Measurements from ENCODE around the gene MFSD6. TPM values are rescaled to one million over a fixed set of nuclear protein-coding genes. Genes with fewer than 3 reads are reported as not detected.
A peak's percentile ranks its signal among the peaks of the same experiment; 100 is the strongest.

The MFSD6 gene
- total and polyA plus RNA-seq, 10 donors: 5.0 to 130 (median 46.9) TPM

DNA sequence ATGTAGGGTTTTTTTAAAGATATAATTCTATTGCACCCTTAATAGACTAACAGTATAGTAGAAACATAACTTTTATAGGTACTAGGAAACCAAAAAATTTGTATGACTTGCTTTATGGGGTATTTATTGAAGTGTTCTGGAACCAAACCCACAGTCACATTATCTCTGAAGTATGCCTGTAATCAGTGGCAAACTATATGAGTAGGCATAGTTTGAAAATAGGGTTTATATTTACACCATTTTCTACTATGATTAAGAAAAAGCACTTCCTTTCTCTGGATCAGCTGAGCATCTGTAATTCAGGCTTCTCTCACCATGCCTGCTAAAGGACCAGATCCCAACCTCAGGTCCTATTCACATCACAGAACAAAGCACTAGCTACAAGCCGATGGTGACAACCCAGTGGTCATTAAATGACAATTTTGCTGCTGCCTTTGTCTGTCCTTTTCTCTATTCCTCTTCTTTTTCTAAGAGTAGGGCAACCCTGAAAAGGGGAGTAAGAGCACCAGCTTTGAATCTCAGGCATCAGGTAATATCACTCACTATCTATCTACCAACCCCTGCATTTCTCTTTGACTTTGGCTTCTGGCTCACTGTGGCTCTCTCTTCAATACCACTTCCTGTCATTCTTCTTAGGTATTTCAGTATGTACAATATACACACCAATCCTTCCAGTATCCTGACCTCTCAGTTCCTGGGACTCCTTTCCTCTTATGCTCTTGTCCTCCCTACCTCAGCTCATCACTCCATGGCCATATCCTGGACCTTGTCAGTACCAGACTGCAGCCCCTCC, 112.0 kb downstream of the MFSD6 start:
- WGBS, 5 donors: 88 to 95% (median 91%) methylated on average over 1 of the region's 1 CpG
- intact Hi-C loops (cut with DNase I; ENCODE audit: low total_unique reads): loop anchor here (5.0 kb wide), 1 partner anchor 138 kb away; no protein-coding TSS in a partner anchor

DNA sequence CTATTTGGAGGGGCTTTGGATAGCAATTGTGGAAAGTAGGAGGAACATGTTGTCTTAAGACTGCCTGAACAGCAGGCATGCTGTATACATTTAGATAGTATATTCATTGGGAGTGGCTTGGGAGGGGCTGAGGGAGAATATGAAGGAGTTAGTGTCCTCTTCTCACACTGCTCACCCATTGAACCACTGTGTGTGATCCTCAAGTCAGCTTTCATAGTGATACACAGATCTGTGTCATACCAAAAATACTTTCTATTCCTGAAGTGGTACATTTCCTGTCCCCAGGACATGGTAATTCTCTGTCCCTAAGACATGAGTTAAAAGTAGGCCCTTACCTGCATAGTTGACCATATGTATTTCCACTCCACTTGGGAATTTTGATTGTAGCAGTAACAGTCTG, 116.8 kb downstream of the MFSD6 start:
- H3K27me3 ChIP-seq (replicated peaks in 1 of 7): no peaks in the 10 kb centered on the region
- H3K36me3 ChIP-seq: peaks cover 0 to 11% (median 0%) of the 10 kb centered on the region in 6 donors
- H3K27ac ChIP-seq: no peak overlapping the region
- no peak overlapping the region for H3K4me3 ChIP-seq
- no peak for DNase-seq
- intact Hi-C loops (cut with DNase I; ENCODE audit: low total_unique reads): no loop called here
- TF ChIP-seq, protein P1, sequence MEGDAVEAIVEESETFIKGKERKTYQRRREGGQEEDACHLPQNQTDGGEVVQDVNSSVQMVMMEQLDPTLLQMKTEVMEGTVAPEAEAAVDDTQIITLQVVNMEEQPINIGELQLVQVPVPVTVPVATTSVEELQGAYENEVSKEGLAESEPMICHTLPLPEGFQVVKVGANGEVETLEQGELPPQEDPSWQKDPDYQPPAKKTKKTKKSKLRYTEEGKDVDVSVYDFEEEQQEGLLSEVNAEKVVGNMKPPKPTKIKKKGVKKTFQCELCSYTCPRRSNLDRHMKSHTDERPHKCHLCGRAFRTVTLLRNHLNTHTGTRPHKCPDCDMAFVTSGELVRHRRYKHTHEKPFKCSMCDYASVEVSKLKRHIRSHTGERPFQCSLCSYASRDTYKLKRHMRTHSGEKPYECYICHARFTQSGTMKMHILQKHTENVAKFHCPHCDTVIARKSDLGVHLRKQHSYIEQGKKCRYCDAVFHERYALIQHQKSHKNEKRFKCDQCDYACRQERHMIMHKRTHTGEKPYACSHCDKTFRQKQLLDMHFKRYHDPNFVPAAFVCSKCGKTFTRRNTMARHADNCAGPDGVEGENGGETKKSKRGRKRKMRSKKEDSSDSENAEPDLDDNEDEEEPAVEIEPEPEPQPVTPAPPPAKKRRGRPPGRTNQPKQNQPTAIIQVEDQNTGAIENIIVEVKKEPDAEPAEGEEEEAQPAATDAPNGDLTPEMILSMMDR (IDR thresholded peaks at IDR 0.05 in 8 of 11, conservative IDR thresholded peaks at IDR 0.05 in 3 of 11): no peak
- TF ChIP-seq POLR2AphosphoS5 (IDR thresholded peaks at IDR 0.05): no peak
- TF ChIP-seq POLR2A (IDR thresholded peaks at IDR 0.05): no peak
- H3K9me3 ChIP-seq: no peaks in the 10 kb centered on the region
- H3K4me1 ChIP-seq: peaks cover 0 to 59% (median 24%) of the 10 kb centered on the region in 6 donors

More for the DNA sequence above, 112.0 kb downstream of the MFSD6 start:
- H3K4me1 ChIP-seq: peaks cover 0 to 21% (median 7%) of the 10 kb centered on the region in 6 donors
- H3K9me3 ChIP-seq: no peaks in the 10 kb centered on the region
- peaks cover 0 to 36% (median 2%) of the 10 kb centered on the region in 6 donors for H3K36me3 ChIP-seq
- H3K27ac ChIP-seq: peak overlapping the region in 2 of 8 donors; percentile 3 to 32
- no peak overlapping the region for H3K4me3 ChIP-seq
- no peaks in the 10 kb centered on the region for H3K27me3 ChIP-seq (replicated peaks in 1 of 7)
- TF ChIP-seq, protein P1 (IDR thresholded peaks at IDR 0.05 in 8 of 11, conservative IDR thresholded peaks at IDR 0.05 in 3 of 11): no peak
- no peak for TF ChIP-seq POLR2AphosphoS5 (IDR thresholded peaks at IDR 0.05)
- no peak for TF ChIP-seq POLR2A (IDR thresholded peaks at IDR 0.05)
- DNase-seq: no peak

DNA sequence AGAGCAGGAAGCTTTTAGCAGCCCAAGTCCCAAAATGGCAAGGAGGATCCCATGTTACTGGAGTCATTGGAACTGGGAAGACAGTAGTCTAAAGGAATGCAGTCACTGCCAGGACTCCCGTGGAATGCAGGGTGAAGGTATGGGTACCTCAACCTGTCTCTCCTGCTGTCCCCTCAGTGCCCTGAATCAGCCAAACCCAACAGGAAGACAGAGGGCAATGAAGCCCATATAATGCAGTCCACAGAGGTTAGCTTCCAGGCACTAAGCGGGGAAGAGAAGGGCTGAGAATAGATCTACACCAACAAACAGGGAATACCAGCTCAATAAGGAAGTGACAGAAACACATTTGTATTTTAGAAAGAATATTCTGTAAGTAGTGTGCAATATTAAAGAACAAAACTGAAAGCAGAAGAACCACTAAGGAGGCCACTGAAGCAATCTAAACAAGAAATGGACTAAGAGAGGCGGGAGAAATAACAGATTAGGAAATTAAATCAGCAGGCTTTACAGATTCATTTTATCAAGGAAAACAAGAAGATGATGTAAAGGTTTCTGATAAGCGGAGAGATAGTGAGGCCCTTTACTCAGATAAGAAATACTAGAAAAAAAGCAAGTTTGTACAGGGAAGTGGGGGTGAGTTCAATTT, 118.1 kb downstream of the MFSD6 start:
- no peaks in the 10 kb centered on the region for H3K27me3 ChIP-seq (replicated peaks in 1 of 7)
- H3K9me3 ChIP-seq: no peaks in the 10 kb centered on the region
- DNase-seq: no peak
- no peak overlapping the region for H3K4me3 ChIP-seq
- peaks cover 0 to 11% (median 0%) of the 10 kb centered on the region in 6 donors for H3K36me3 ChIP-seq
- peaks cover 0 to 59% (median 23%) of the 10 kb centered on the region in 6 donors for H3K4me1 ChIP-seq
- H3K27ac ChIP-seq: peak overlapping the region in 3 of 8 donors; percentile 33 to 59 (median 38)
- TF ChIP-seq, protein P1 (IDR thresholded peaks at IDR 0.05 in 8 of 11, conservative IDR thresholded peaks at IDR 0.05 in 3 of 11): no peak
- no peak for TF ChIP-seq POLR2AphosphoS5 (IDR thresholded peaks at IDR 0.05)
- no peak for TF ChIP-seq POLR2A (IDR thresholded peaks at IDR 0.05)
- 61 to 81% (median 74%) methylated on average over 4 of the region's 4 CpGs for WGBS, 5 donors
- intact Hi-C loops (cut with DNase I; ENCODE audit: low total_unique reads): no loop called here

DNA sequence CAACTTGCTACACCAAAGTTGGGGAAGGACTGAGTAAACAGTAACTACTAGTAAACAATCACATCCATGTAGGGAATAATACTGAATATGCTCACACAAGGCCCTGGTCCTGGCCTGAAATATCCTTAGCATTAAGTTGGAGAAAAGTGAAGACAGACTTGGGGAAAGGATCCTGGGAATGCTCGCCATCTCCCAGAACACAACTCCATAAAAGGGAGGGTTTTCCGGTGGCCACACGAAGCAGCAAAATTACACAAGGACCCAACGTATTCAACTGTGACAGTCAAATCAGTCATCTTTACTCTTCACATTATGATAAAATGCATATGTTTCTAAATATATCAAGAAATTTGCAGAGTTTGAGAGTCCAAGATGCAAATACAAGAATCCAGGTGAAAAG, 119.1 kb downstream of the MFSD6 start:
- DNase-seq: no peak
- intact Hi-C loops (cut with DNase I; ENCODE audit: low total_unique reads): no loop called here
- H3K27me3 ChIP-seq (replicated peaks in 1 of 7): no peaks in the 10 kb centered on the region
- 77 to 89% (median 82%) methylated on average over 4 of the region's 4 CpGs for WGBS, 5 donors
- TF ChIP-seq, protein P1 (IDR thresholded peaks at IDR 0.05 in 8 of 11, conservative IDR thresholded peaks at IDR 0.05 in 3 of 11): no peak
- no peak for TF ChIP-seq POLR2AphosphoS5 (IDR thresholded peaks at IDR 0.05)
- TF ChIP-seq POLR2A (IDR thresholded peaks at IDR 0.05): no peak
- peaks cover 0 to 11% (median 0%) of the 10 kb centered on the region in 6 donors for H3K36me3 ChIP-seq
- H3K4me3 ChIP-seq: no peak overlapping the region
- H3K9me3 ChIP-seq: no peaks in the 10 kb centered on the region
- peaks cover 0 to 66% (median 24%) of the 10 kb centered on the region in 6 donors for H3K4me1 ChIP-seq
- no peak overlapping the region for H3K27ac ChIP-seq
